Measurements from ENCODE around the gene GPATCH8.

- TF ChIP-seq CTCF (conservative IDR thresholded peaks at IDR 0.05; ENCODE audit: low read length) = no peak
- no peak for TF ChIP-seq EZH2phosphoT487 (IDR thresholded peaks at IDR 0.05; ENCODE audit: borderline replicate concordance)
Measured at GRCh38 chr17:44424828-44425461, 78.3 kb downstream of the GPATCH8 start.
